Amniotic epithelial cell (primary cell): ENCODE results near the gene KIF13A.
"Not testable (repeated sequence)": the region's sequence is repeated elsewhere in the genome, so short reads cannot be mapped to it uniquely, and the experiment has no call there.

Source experiments
- DNase-seq: peaks from one replicate; pipeline ENCODE4 v3.0.0-alpha.2; 2010; ENCODE audit warnings: low read depth

Gene KIF13A

GRCh38 chr6:17790489-17790888, 196.9 kb downstream of the KIF13A start:
- peak; percentile 87 for DNase-seq

- no peak for DNase-seq
Measured at GRCh38 chr6:17785094-17785787, 202.2 kb downstream of the KIF13A start.

GRCh38 chr6:17780061-17780460, 207.4 kb downstream of the KIF13A start:
- DNase-seq: peak; percentile 33

- no peak for DNase-seq
Measured at GRCh38 chr6:17771609-17772008, 215.8 kb downstream of the KIF13A start.

- no peak for DNase-seq
Measured at GRCh38 chr6:17768881-17769280, 218.6 kb downstream of the KIF13A start.

GRCh38 chr6:17768388-17768787, 219.0 kb downstream of the KIF13A start:
- DNase-seq: peak; percentile 52

GRCh38 chr6:17762651-17763050, 224.8 kb downstream of the KIF13A start:
- DNase-seq: no peak

- DNase-seq: no peak
Measured at GRCh38 chr6:17758119-17758518, 229.3 kb downstream of the KIF13A start.

GRCh38 chr6:17754254-17754653, 233.2 kb downstream of the KIF13A start:
- no peak for DNase-seq

- DNase-seq: not testable (repeated sequence)
Measured at GRCh38 chr6:17745324-17745723, 242.1 kb downstream of the KIF13A start.

- DNase-seq: not testable (repeated sequence)
Measured at GRCh38 chr6:17744757-17745308, 242.6 kb downstream of the KIF13A start.

GRCh38 chr6:17744019-17744756, 243.2 kb downstream of the KIF13A start:
- DNase-seq: no peak

GRCh38 chr6:17741507-17741906, 245.9 kb downstream of the KIF13A start:
- no peak for DNase-seq

- no peak for DNase-seq
Measured at GRCh38 chr6:17740559-17741220, 246.7 kb downstream of the KIF13A start.

- no peak for DNase-seq
Measured at GRCh38 chr6:17737704-17738252, 249.7 kb downstream of the KIF13A start.

- not testable (repeated sequence) for DNase-seq
Measured at GRCh38 chr6:17735311-17735710, 252.1 kb downstream of the KIF13A start.

GRCh38 chr6:17730078-17730704, 257.2 kb downstream of the KIF13A start:
- no peak for DNase-seq

- DNase-seq: no peak
Measured at GRCh38 chr6:17729223-17730077, 258.0 kb downstream of the KIF13A start.

GRCh38 chr6:17728551-17729222, 258.7 kb downstream of the KIF13A start:
- DNase-seq: no peak

- DNase-seq: peak; percentile 43
Measured at GRCh38 chr6:17725083-17725482, 262.4 kb downstream of the KIF13A start.
